ENCODE measurements around the gene LGR6. TPM values are rescaled to one million over a fixed set of nuclear protein-coding genes. Genes with fewer than 3 reads are reported as not detected.

LGR6 gene
- total and polyA plus RNA-seq, 10 of the 15 experiments (the other 5 are each of a cell fraction or from before 2014, with no cell fraction given), result not detected

Other genes with a start within 250 kb of the LGR6 start
Only the 7 nearest of the 9 such genes appear.
- 38.1 and 38.5 TPM in 2 replicates for gene RNPEP, start 211.2 kb upstream of the LGR6 start, total RNA-seq (2014; rRNA removed)
- 24.5 and 25.2 TPM in 2 replicates for gene RNPEP, start 211.2 kb upstream of the LGR6 start, total RNA-seq (2014; rRNA removed; fragmentation: Illumina TruSeq; extraction: Trizol)
- 45.6 and 47.7 TPM in 2 replicates for gene RNPEP, start 211.2 kb upstream of the LGR6 start, total RNA-seq (2021)
- 31.9 and 47.8 TPM in 2 replicates for gene RNPEP, start 211.2 kb upstream of the LGR6 start, polyA plus RNA-seq (2011; rRNA removed)
- 58.6 and 71.0 TPM in 2 replicates for gene RNPEP, start 211.2 kb upstream of the LGR6 start, polyA plus RNA-seq (2014; fragmentation: Illumina TruSeq; extraction: Trizol)
- gene RNPEP, start 211.2 kb upstream of the LGR6 start, polyA plus RNA-seq (2014; fragmentation: Nextera tagmentation; extraction: Ambion mirVana), result 10 to 100 TPM; 18.3 to 21.6 TPM
- 40.8 and 41.5 TPM in 2 replicates for gene RNPEP, start 211.2 kb upstream of the LGR6 start, polyA plus RNA-seq (2014; rRNA removed)
- gene RNPEP, start 211.2 kb upstream of the LGR6 start, polyA plus RNA-seq (2016; fragmentation: Nextera tagmentation; extraction: Ambion mirVana), result 10 to 100 TPM; 62.8 to 68.2 TPM
- gene ELF3, start 183.2 kb upstream of the LGR6 start, total RNA-seq (2014; rRNA removed), result 0.40 and 0.93 TPM in 2 replicates
- 0.58 and 0.97 TPM in 2 replicates for gene ELF3, start 183.2 kb upstream of the LGR6 start, total RNA-seq (2014; rRNA removed; fragmentation: Illumina TruSeq; extraction: Trizol)
- 1.1 and 2.4 TPM in 2 replicates for gene ELF3, start 183.2 kb upstream of the LGR6 start, total RNA-seq (2021)
- gene ELF3, start 183.2 kb upstream of the LGR6 start, polyA plus RNA-seq (2011; rRNA removed), result 8.9 and 14.3 TPM in 2 replicates
- 0.13 and 0.94 TPM in 2 replicates for gene ELF3, start 183.2 kb upstream of the LGR6 start, polyA plus RNA-seq (2014; fragmentation: Illumina TruSeq; extraction: Trizol)
- under 1 TPM in 1 of 2 experiments, not detected in 1; 0.07 TPM for gene ELF3, start 183.2 kb upstream of the LGR6 start, polyA plus RNA-seq (2014; fragmentation: Nextera tagmentation; extraction: Ambion mirVana)
- gene ELF3, start 183.2 kb upstream of the LGR6 start, polyA plus RNA-seq (2014; rRNA removed), result 0.68 and 1.1 TPM in 2 replicates
- under 1 TPM; 0.12 to 0.39 TPM for gene ELF3, start 183.2 kb upstream of the LGR6 start, polyA plus RNA-seq (2016; fragmentation: Nextera tagmentation; extraction: Ambion mirVana)
- gene GPR37L1, start 70.9 kb upstream of the LGR6 start, total RNA-seq (2014; rRNA removed), result under 0.01 TPM in 1 of 2 replicates, not detected in the other
- not detected in 2 replicates for gene GPR37L1, start 70.9 kb upstream of the LGR6 start, total RNA-seq (2014; rRNA removed; fragmentation: Illumina TruSeq; extraction: Trizol)
- gene GPR37L1, start 70.9 kb upstream of the LGR6 start, total RNA-seq (2021), result not detected in 2 replicates
- not detected in 2 replicates for gene GPR37L1, start 70.9 kb upstream of the LGR6 start, polyA plus RNA-seq (2011; rRNA removed)
- not detected in 2 replicates for gene GPR37L1, start 70.9 kb upstream of the LGR6 start, polyA plus RNA-seq (2014; fragmentation: Illumina TruSeq; extraction: Trizol)
- under 1 TPM; under 0.01 to 0.02 TPM for gene GPR37L1, start 70.9 kb upstream of the LGR6 start, polyA plus RNA-seq (2014; fragmentation: Nextera tagmentation; extraction: Ambion mirVana)
- 0.01 TPM in 1 of 2 replicates, not detected in the other for gene GPR37L1, start 70.9 kb upstream of the LGR6 start, polyA plus RNA-seq (2014; rRNA removed)
- gene GPR37L1, start 70.9 kb upstream of the LGR6 start, polyA plus RNA-seq (2016; fragmentation: Nextera tagmentation; extraction: Ambion mirVana), result under 1 TPM; 0.03 to 0.08 TPM
- gene ARL8A, start 49.1 kb upstream of the LGR6 start, total RNA-seq (2014; rRNA removed), result 18.8 and 20.7 TPM in 2 replicates
- 10.3 and 12.0 TPM in 2 replicates for gene ARL8A, start 49.1 kb upstream of the LGR6 start, total RNA-seq (2014; rRNA removed; fragmentation: Illumina TruSeq; extraction: Trizol)
- gene ARL8A, start 49.1 kb upstream of the LGR6 start, total RNA-seq (2021), result 30.5 and 33.6 TPM in 2 replicates
- 49.2 and 49.5 TPM in 2 replicates for gene ARL8A, start 49.1 kb upstream of the LGR6 start, polyA plus RNA-seq (2011; rRNA removed)
- 11.3 and 15.4 TPM in 2 replicates for gene ARL8A, start 49.1 kb upstream of the LGR6 start, polyA plus RNA-seq (2014; fragmentation: Illumina TruSeq; extraction: Trizol)
- gene ARL8A, start 49.1 kb upstream of the LGR6 start, polyA plus RNA-seq (2014; fragmentation: Nextera tagmentation; extraction: Ambion mirVana), result 1 to 10 TPM in 1 of 2 experiments, under 1 TPM in 1; 0.34 to 2.4 TPM
- 22.8 and 25.7 TPM in 2 replicates for gene ARL8A, start 49.1 kb upstream of the LGR6 start, polyA plus RNA-seq (2014; rRNA removed)
- 10 to 100 TPM; 10.8 to 15.4 TPM for gene ARL8A, start 49.1 kb upstream of the LGR6 start, polyA plus RNA-seq (2016; fragmentation: Nextera tagmentation; extraction: Ambion mirVana)
- gene PTPN7, start 33.2 kb upstream of the LGR6 start, total RNA-seq (2014; rRNA removed), result 95.2 and 111 TPM in 2 replicates
- 61.6 and 78.5 TPM in 2 replicates for gene PTPN7, start 33.2 kb upstream of the LGR6 start, total RNA-seq (2014; rRNA removed; fragmentation: Illumina TruSeq; extraction: Trizol)
- 99.8 and 102 TPM in 2 replicates for gene PTPN7, start 33.2 kb upstream of the LGR6 start, total RNA-seq (2021)
- gene PTPN7, start 33.2 kb upstream of the LGR6 start, polyA plus RNA-seq (2011; rRNA removed), result 74.3 and 91.0 TPM in 2 replicates
- gene PTPN7, start 33.2 kb upstream of the LGR6 start, polyA plus RNA-seq (2014; fragmentation: Illumina TruSeq; extraction: Trizol), result 73.7 and 102 TPM in 2 replicates
- gene PTPN7, start 33.2 kb upstream of the LGR6 start, polyA plus RNA-seq (2014; fragmentation: Nextera tagmentation; extraction: Ambion mirVana), result 10 to 100 TPM in 1 of 2 experiments, 1 to 10 TPM in 1; 7.9 to 14.2 TPM
- 100 and 102 TPM in 2 replicates for gene PTPN7, start 33.2 kb upstream of the LGR6 start, polyA plus RNA-seq (2014; rRNA removed)
- 100 to 1,000 TPM; 116 to 117 TPM for gene PTPN7, start 33.2 kb upstream of the LGR6 start, polyA plus RNA-seq (2016; fragmentation: Nextera tagmentation; extraction: Ambion mirVana)
- gene UBE2T, start 148.1 kb downstream of the LGR6 start, total RNA-seq (2014; rRNA removed), result 87.1 and 95.4 TPM in 2 replicates
- 85.6 and 87.0 TPM in 2 replicates for gene UBE2T, start 148.1 kb downstream of the LGR6 start, total RNA-seq (2014; rRNA removed; fragmentation: Illumina TruSeq; extraction: Trizol)
- gene UBE2T, start 148.1 kb downstream of the LGR6 start, total RNA-seq (2021), result 53.9 and 55.4 TPM in 2 replicates
- gene UBE2T, start 148.1 kb downstream of the LGR6 start, polyA plus RNA-seq (2011; rRNA removed), result 194 and 205 TPM in 2 replicates
- 128 and 158 TPM in 2 replicates for gene UBE2T, start 148.1 kb downstream of the LGR6 start, polyA plus RNA-seq (2014; fragmentation: Illumina TruSeq; extraction: Trizol)
- 100 to 1,000 TPM; 236 to 272 TPM for gene UBE2T, start 148.1 kb downstream of the LGR6 start, polyA plus RNA-seq (2014; fragmentation: Nextera tagmentation; extraction: Ambion mirVana)
- gene UBE2T, start 148.1 kb downstream of the LGR6 start, polyA plus RNA-seq (2014; rRNA removed), result 101 and 106 TPM in 2 replicates
- 100 to 1,000 TPM; 224 to 228 TPM for gene UBE2T, start 148.1 kb downstream of the LGR6 start, polyA plus RNA-seq (2016; fragmentation: Nextera tagmentation; extraction: Ambion mirVana)
- gene PPP1R12B, start 154.9 kb downstream of the LGR6 start, total RNA-seq (2014; rRNA removed), result 6.0 and 6.3 TPM in 2 replicates
- gene PPP1R12B, start 154.9 kb downstream of the LGR6 start, total RNA-seq (2014; rRNA removed; fragmentation: Illumina TruSeq; extraction: Trizol), result 6.0 and 6.4 TPM in 2 replicates
- gene PPP1R12B, start 154.9 kb downstream of the LGR6 start, total RNA-seq (2021), result 5.3 and 6.4 TPM in 2 replicates
- 9.4 and 10.0 TPM in 2 replicates for gene PPP1R12B, start 154.9 kb downstream of the LGR6 start, polyA plus RNA-seq (2011; rRNA removed)
- 2.1 and 5.0 TPM in 2 replicates for gene PPP1R12B, start 154.9 kb downstream of the LGR6 start, polyA plus RNA-seq (2014; fragmentation: Illumina TruSeq; extraction: Trizol)
- gene PPP1R12B, start 154.9 kb downstream of the LGR6 start, polyA plus RNA-seq (2014; fragmentation: Nextera tagmentation; extraction: Ambion mirVana), result under 1 TPM; 0.29 to 0.61 TPM
- 1.8 and 3.5 TPM in 2 replicates for gene PPP1R12B, start 154.9 kb downstream of the LGR6 start, polyA plus RNA-seq (2014; rRNA removed)
- 1 to 10 TPM; 3.3 to 4.4 TPM for gene PPP1R12B, start 154.9 kb downstream of the LGR6 start, polyA plus RNA-seq (2016; fragmentation: Nextera tagmentation; extraction: Ambion mirVana)